TTC549 (cell line): Measurements from ENCODE around the gene EYA2.
"Not testable (repeated sequence)": the region's sequence is repeated elsewhere in the genome, so short reads cannot be mapped to it uniquely, and the experiment has no call there.

ENCODE experiments used
- FAIRE-seq: peaks from 2 replicates; lab custom pipeline; 2012; peaks lifted over from hg19 to GRCh38; lab: Jason Lieb, UNC

Gene EYA2

GRCh38 chr20:46894579-46894958, at the start of gene EYA2:
Gene EYA2 (plus strand): TSS chr20:46894843. CDS start chr20:46990011, 95,168 bp downstream.
- no peak for FAIRE-seq

GRCh38 chr20:46844965-46845364, 49.7 kb upstream of the EYA2 start:
- FAIRE-seq = no peak

GRCh38 chr20:46849269-46849668, 45.4 kb upstream of the EYA2 start:
- no peak for FAIRE-seq

GRCh38 chr20:46849751-46850150, 44.9 kb upstream of the EYA2 start:
- no peak for FAIRE-seq

- FAIRE-seq = no peak
Observed at GRCh38 chr20:46850416-46850815, 44.2 kb upstream of the EYA2 start.

- no peak for FAIRE-seq
Observed at GRCh38 chr20:46850896-46851295, 43.7 kb upstream of the EYA2 start.

- FAIRE-seq = no peak
Observed at GRCh38 chr20:46851746-46852145, 42.9 kb upstream of the EYA2 start.

GRCh38 chr20:46852313-46852712, 42.3 kb upstream of the EYA2 start:
- no peak for FAIRE-seq

- FAIRE-seq = no peak
Observed at GRCh38 chr20:46853926-46854325, 40.7 kb upstream of the EYA2 start.

- FAIRE-seq = no peak
Observed at GRCh38 chr20:46857061-46857831, 37.4 kb upstream of the EYA2 start.

GRCh38 chr20:46865824-46866223, 28.8 kb upstream of the EYA2 start:
- FAIRE-seq = no peak

GRCh38 chr20:46870041-46870440, 24.6 kb upstream of the EYA2 start:
- FAIRE-seq = no peak

- no peak for FAIRE-seq
Observed at GRCh38 chr20:46872328-46873211, 22.1 kb upstream of the EYA2 start.

- FAIRE-seq = no peak
Observed at GRCh38 chr20:46875059-46875458, 19.6 kb upstream of the EYA2 start.

- no peak for FAIRE-seq
Observed at GRCh38 chr20:46879386-46879785, 15.3 kb upstream of the EYA2 start.

GRCh38 chr20:46879963-46880362, 14.7 kb upstream of the EYA2 start:
- FAIRE-seq = not testable (repeated sequence)

GRCh38 chr20:46883892-46884291, 10.8 kb upstream of the EYA2 start:
- no peak for FAIRE-seq

- FAIRE-seq = no peak
Observed at GRCh38 chr20:46890682-46891081, 4.0 kb upstream of the EYA2 start.

- no peak for FAIRE-seq
Observed at GRCh38 chr20:46893051-46893450, 1.6 kb upstream of the EYA2 start.

GRCh38 chr20:46893877-46894578, 615 bp upstream of the EYA2 start:
- FAIRE-seq = no peak

GRCh38 chr20:46894971-46895905, 595 bp downstream of the EYA2 start:
- FAIRE-seq = no peak

GRCh38 chr20:46895906-46896242, 1.2 kb downstream of the EYA2 start:
- no peak for FAIRE-seq
